Heart left ventricle (tissue), 16 donors: Measurements from ENCODE around the gene SSUH2. TPM values are rescaled to one million over a fixed set of nuclear protein-coding genes. Genes with fewer than 3 reads are reported as not detected.
"Not testable (repeated sequence)": the region's sequence is repeated elsewhere in the genome, so short reads cannot be mapped to it uniquely, and the experiment has no call there.

Experiments used
- ATAC-seq, 4 donors: fragments of 200-7000 bp; cut with Tn5 transposase; one replicate each; pipeline ENCODE4 v1.9.1; 2020 to 2022; ENCODE audit warnings: moderate library complexity in 4 of 4, mild to moderate bottlenecking in 3 of 4, moderate number of reproducible peaks in 1 of 4
- DNase-seq, 5 donors: peaks; one replicate each; pipeline ENCODE4 v3.0.0-alpha.2; 2020
- H3K27ac ChIP-seq, 12 donors: fragments of 200-600 bp; sonication (generic) in 4 of 12; one replicate each; pipeline versions ENCODE4 v1.5.0 to v1.8.0; 2016 to 2022; ENCODE audit warnings: mild to moderate bottlenecking in 2 of 12
- H3K27me3 ChIP-seq, 9 donors: fragments of 200-600 bp; sonication (generic) in 2 of 9; one replicate each; pipeline versions ENCODE4 v1.5.1 to v1.8.0; 2016 to 2022; ENCODE audit warnings: mild to moderate bottlenecking in 3 of 9
- H3K36me3 ChIP-seq, 9 donors: fragments of 200-600 bp; sonication (generic) in 2 of 9; one replicate each; pipeline versions ENCODE4 v1.5.0 to v1.8.0; 2018 to 2022; ENCODE audit warnings: mild to moderate bottlenecking in 2 of 9
- H3K4me1 ChIP-seq, 12 donors: fragments of 200-600 bp; sonication (generic) in 4 of 12; one replicate each; pipeline versions ENCODE4 v1.5.0 to v1.8.0; 2016 to 2022; ENCODE audit warnings: mild to moderate bottlenecking in 3 of 12
- H3K4me3 ChIP-seq, 12 donors: fragments of 200-600 bp; sonication (generic) in 4 of 12; one replicate each; pipeline versions ENCODE4 v1.5.0 to v1.8.0; 2017 to 2022; ENCODE audit warnings: mild to moderate bottlenecking in 9 of 12, moderate library complexity in 4 of 12
- H3K9me3 ChIP-seq, 12 donors: fragments of 200-600 bp; sonication (generic) in 4 of 12; one replicate each; pipeline versions ENCODE4 v1.5.0 to v1.8.0; 2016 to 2022; ENCODE audit warnings: mild to moderate bottlenecking in 1 of 12
- CTCF ChIP-seq, 12 donors: fragments of 200-600 bp; sonication (generic) in 4 of 12; IDR thresholded peaks; one replicate each; pipeline versions ENCODE4 v1.5.0 to v1.8.0; 2018 to 2022; ENCODE audit warnings: antibody characterized with exemption in 12 of 12, mild to moderate bottlenecking in 5 of 12
- POLR2A ChIP-seq, 2 donors: fragments of 450-650 bp; IDR thresholded peaks; one replicate each; pipeline ENCODE4 v1.6.1; 2017; ENCODE audit warnings: antibody characterized with exemption in 2 of 2, mild to moderate bottlenecking in 2 of 2, moderate library complexity in 2 of 2
- WGBS, 4 donors: extraction: QIAGEN DNeasy Blood & Tissue Kit in 2 of 4; methylation state at CpG; one replicate each; pipeline versions ENCODE4 v1.1.5 to v1.1.7; 2013 to 2018; 5-methylcytosine and 5-hydroxymethylcytosine counted together
- intact Hi-C, 10 donors: fragments of 100-400 bp; cut with DNase I; formaldehyde crosslinking; loops; one replicate each; pipeline versions ENCODE4 v1.11.1 to v1.14.2; 2022
- polyA plus RNA-seq, 2 donors: library from polyadenylated mRNA; stranded (reverse); fragments of 200-250 nt; gene quantifications; one replicate each; pipeline ENCODE4 v1.2.3, GENCODE V29; 2013
- total RNA-seq, 9 donors: library from RNA; depleted of rRNA in 2 of 9; stranded (reverse); fragments of >200 nt in 2 of 9; fragmentation: NEBNext Ultra II Directional in 3 of 9; extraction: Animal tissue kit (Norgen Biotek cat#: 25700) in 3 of 9; gene quantifications; one replicate each; pipeline versions ENCODE4 v1.1.0 to v1.2.4, GENCODE V29; 2016 to 2023
- donor health status: ischemic (EF 13 %, LVEDD 7.1; RV severe dilation, severe dysfunction).
- donor health status: healthy with polysubstance abuse.
- donor health status: DM: no; HTN: yes; CAD: no.
- donor health status: DM: no; HTN: no; CAD: no.
- donor health status: ischemic (EF 25% LVEDD 6.9; RV normal size, moderate dysfunction).
- donor health status: ischemic (EF 25% LVEDD 5.7; RV mildly dilated, moderate dysfunction).
- donor health status: healthy.
- donor health status: DM: yes; HTN: yes; CAD: no.
- donor health status: ischemic (EF 35%, LVEDD 5.7; RV mildly dilated, moderate dysfunction).
- donor health status: nonischemic (EF 11% LVEDD 7.7; RV severe dilation, severe dysfunction).
- donor health status: DM: yes; HTN: yes; CAD: no.
- donor health status: PGD.
- donor health status: ischemic (EF 29% LVEDD 5.4; RV normal size, mild dysfunction).
- donor health status: nonischemic (EF 23%, LVEDD 6.1; RV moderate dilation, normal function).

Gene SSUH2
- total and polyA plus RNA-seq, 11 donors: 0.33 to 5.3 (median 1.3) TPM; not detected in 1

- peaks cover 0 to 54% (median 29%) of the 10 kb centered on the region in 12 donors for H3K4me1 ChIP-seq
- ATAC-seq (peak; percentile 89 to 93 (median 92)), DNase-seq (peak; percentile 86 to 95 (median 95))
- peaks cover 0 to 4% (median 0%) of the 10 kb centered on the region in 12 donors for H3K9me3 ChIP-seq
- no peaks in the 10 kb centered on the region for H3K36me3 ChIP-seq
- H3K4me3 ChIP-seq: peak overlapping the region in 2 of 12 donors; percentile 2 to 8
- 18 to 23% (median 21%) methylated on average over 11 to 12 of the region's 12 CpGs for WGBS, 4 donors
- H3K27ac ChIP-seq: peak overlapping the region; percentile 49 to 86 (median 80)
- intact Hi-C loops: no loop called here
- H3K27me3 ChIP-seq: no peaks in the 10 kb centered on the region
- no peak for TF ChIP-seq POLR2A (IDR thresholded peaks at IDR 0.05)
- TF ChIP-seq CTCF (IDR thresholded peaks at IDR 0.05): no peak
Measured at GRCh38 chr3:8658306-8659212, 14.0 kb upstream of the SSUH2 start.

DNA sequence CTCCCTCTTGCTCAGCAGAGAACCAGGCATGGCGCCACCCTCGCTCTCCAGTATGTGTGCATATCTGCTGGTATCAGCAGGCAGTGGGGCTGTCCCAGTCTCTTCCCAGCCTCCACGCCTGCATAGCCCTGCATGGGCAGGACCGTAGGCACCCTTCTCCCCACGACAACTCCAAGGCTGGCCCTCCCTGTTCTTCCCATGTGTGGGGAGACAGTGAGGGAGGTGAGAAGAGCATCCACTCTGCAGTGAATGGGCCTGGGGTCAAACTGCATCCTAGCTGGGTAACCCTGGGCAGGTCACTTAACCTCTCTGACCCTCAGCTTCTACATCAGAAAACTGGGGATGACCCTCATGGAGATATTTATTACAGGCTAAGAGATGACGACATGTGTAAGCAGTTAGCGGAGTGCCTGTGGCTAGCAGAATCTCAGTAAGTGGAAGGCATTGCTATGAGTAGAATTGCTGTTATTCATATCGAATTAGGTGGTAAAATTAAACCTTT is 13.3 kb upstream of the SSUH2 start:
- no peaks in the 10 kb centered on the region for H3K27me3 ChIP-seq
- H3K9me3 ChIP-seq: peaks cover 0 to 4% (median 0%) of the 10 kb centered on the region in 12 donors
- TF ChIP-seq POLR2A (IDR thresholded peaks at IDR 0.05): no peak
- no peak for TF ChIP-seq CTCF (IDR thresholded peaks at IDR 0.05)
- 57 to 65% (median 62%) methylated on average over 8 of the region's 8 CpGs for WGBS, 4 donors
- DNase-seq (peak in 1 of 5 donors; percentile 38), ATAC-seq (peak in 3 of 4 donors; percentile 23 to 44 (median 25))
- H3K4me3 ChIP-seq: peak overlapping the region in 2 of 12 donors; percentile 2 to 8
- no peaks in the 10 kb centered on the region for H3K36me3 ChIP-seq
- H3K27ac ChIP-seq: peak overlapping the region; percentile 43 to 86 (median 80)
- intact Hi-C loops: no loop called here
- peaks cover 0 to 49% (median 29%) of the 10 kb centered on the region in 12 donors for H3K4me1 ChIP-seq

DNA sequence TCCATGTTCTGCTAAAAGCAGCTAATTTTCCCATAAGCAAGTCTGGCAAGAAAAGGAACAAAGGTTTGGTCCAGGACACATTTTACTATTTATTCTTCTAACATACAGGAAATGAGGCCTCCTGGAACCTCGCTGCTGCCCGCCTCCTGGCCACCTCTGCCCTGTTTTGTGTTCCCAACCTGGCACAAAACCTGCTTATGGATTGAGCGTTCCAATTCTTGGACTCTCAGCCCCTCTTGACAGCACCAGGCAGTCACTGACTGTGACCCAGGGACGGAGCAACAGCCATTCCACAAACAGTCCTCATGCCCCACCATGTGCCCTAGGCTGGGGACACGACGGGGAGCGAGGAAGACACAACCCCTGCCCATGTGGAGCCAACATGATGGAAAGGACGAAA is 11.6 kb upstream of the SSUH2 start:
- no peaks in the 10 kb centered on the region for H3K27me3 ChIP-seq
- TF ChIP-seq CTCF (IDR thresholded peaks at IDR 0.05) (no peak), POLR2A (IDR thresholded peaks at IDR 0.05) (no peak)
- WGBS, 4 donors: 81 to 89% (median 83%) methylated on average over 8 of the region's 8 CpGs
- DNase-seq (no peak), ATAC-seq (no peak)
- peaks cover 0 to 44% (median 29%) of the 10 kb centered on the region in 12 donors for H3K4me1 ChIP-seq
- intact Hi-C loops: no loop called here
- H3K36me3 ChIP-seq: no peaks in the 10 kb centered on the region
- H3K4me3 ChIP-seq: no peak overlapping the region
- H3K9me3 ChIP-seq: peaks cover 0 to 4% (median 0%) of the 10 kb centered on the region in 12 donors
- peak overlapping the region in 4 of 12 donors; percentile 11 to 83 (median 48) for H3K27ac ChIP-seq

DNA sequence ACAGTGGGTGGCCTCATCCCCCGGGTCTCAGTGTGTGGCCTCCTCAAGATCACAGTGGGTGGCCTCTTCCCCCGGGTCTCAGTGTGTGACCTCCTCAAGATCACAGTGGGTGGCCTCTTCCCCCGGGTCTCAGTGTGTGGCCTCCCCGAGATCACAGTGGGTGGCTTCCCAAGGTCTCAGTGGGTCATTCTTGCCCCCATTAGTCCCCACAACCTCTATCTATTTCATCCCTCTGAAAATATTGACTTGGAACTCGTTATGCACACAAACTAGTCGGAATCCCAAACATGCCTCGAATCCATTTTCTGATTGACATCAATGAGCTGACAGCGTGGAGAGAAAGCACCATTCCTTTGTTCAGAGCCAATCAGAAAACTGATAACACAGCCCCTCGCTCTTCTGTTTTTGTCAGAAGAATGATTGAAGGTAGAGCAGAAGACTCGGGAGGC is 10.8 kb upstream of the SSUH2 start:
- H3K27me3 ChIP-seq: no peaks in the 10 kb centered on the region
- peaks cover 0 to 4% (median 0%) of the 10 kb centered on the region in 12 donors for H3K9me3 ChIP-seq
- peaks cover 0 to 37% (median 27%) of the 10 kb centered on the region in 12 donors for H3K4me1 ChIP-seq
- DNase-seq (no peak), ATAC-seq (no peak)
- TF ChIP-seq POLR2A (IDR thresholded peaks at IDR 0.05): no peak
- no peak for TF ChIP-seq CTCF (IDR thresholded peaks at IDR 0.05)
- intact Hi-C loops: no loop called here
- no peaks in the 10 kb centered on the region for H3K36me3 ChIP-seq
- no peak overlapping the region for H3K4me3 ChIP-seq
- H3K27ac ChIP-seq: peak overlapping the region in 2 of 12 donors; percentile 39 to 83
- 86 to 90% (median 89%) methylated on average over 9 to 10 of the region's 10 CpGs for WGBS, 4 donors

DNA sequence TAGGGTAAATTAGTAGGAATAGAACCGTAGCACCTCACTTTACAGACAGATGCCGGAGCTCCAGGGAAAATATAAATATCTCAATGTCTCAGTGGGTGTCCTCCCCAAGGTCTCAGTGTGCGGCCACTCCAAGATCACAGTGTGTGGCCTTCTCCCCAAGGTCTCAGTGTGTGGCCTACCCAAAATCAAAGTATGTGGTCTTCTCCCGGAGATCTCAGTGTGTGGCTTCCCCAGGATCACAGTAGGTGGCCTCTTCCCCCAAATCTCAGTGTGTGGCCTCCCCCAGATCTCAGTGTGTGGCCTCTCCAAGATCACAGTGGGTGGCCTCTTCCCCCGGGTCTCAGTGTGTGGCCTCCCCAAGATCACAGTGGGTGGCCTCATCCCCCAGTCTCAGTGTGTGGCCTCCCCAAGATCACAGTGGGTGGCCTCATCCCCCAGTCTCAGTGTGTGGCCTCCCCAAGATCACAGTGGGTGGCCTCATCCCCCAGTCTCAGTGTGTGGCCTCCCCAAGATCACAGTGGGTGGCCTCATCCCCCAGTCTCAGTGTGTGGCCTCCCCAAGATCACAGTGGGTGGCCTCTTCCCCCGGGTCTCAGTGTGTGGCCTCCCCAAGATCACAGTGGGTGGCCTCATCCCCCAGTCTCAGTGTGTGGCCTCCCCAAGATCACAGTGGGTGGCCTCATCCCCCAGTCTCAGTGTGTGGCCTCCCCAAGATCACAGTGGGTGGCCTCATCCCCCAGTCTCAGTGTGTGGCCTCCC is 10.2 kb upstream of the SSUH2 start:
- H3K27ac ChIP-seq, H3K9me3 ChIP-seq, H3K4me3 ChIP-seq, H3K27me3 ChIP-seq, H3K36me3 ChIP-seq, intact Hi-C loops, DNase-seq, ATAC-seq: not testable (repeated sequence)
- 95 to 98% (median 96%) methylated on average over 4 to 6 of the region's 6 CpGs for WGBS, 4 donors
- H3K4me1 ChIP-seq: peaks cover 0 to 30% (median 21%) of the 10 kb centered on the region in 12 donors
